Raji (cell line): ENCODE data around the gene PRKCZ.

Source experiments
- POLR2A ChIP-seq: IDR thresholded peaks from 2 replicates; pipeline ENCODE4 v1.6.1; 2011; ENCODE audit warnings: low read depth, low read length, control low read depth; ENCODE audit not compliant: insufficient read depth

The PRKCZ gene

GRCh38 chr1:2178875-2179274 lies 128.7 kb downstream of the PRKCZ start:
- no peak for TF ChIP-seq POLR2A

GRCh38 chr1:2179283-2180013 lies 129.2 kb downstream of the PRKCZ start:
- TF ChIP-seq POLR2A = no peak

GRCh38 chr1:2180297-2181245 lies 130.4 kb downstream of the PRKCZ start:
- no peak for TF ChIP-seq POLR2A

GRCh38 chr1:2181271-2181670 lies 131.1 kb downstream of the PRKCZ start:
- no peak for TF ChIP-seq POLR2A

- TF ChIP-seq POLR2A = no peak
Measured at GRCh38 chr1:2181752-2182151, 131.5 kb downstream of the PRKCZ start.

- TF ChIP-seq POLR2A = no peak
Measured at GRCh38 chr1:2182376-2182775, 132.2 kb downstream of the PRKCZ start.

GRCh38 chr1:2183937-2184334 lies 133.7 kb downstream of the PRKCZ start:
- TF ChIP-seq POLR2A = no peak

GRCh38 chr1:2184531-2184930 lies 134.3 kb downstream of the PRKCZ start:
- TF ChIP-seq POLR2A = no peak

GRCh38 chr1:2184934-2185333 lies 134.7 kb downstream of the PRKCZ start:
- no peak for TF ChIP-seq POLR2A

GRCh38 chr1:2185880-2186855 lies 136.0 kb downstream of the PRKCZ start:
- no peak for TF ChIP-seq POLR2A

- TF ChIP-seq POLR2A = no peak
Measured at GRCh38 chr1:2186901-2187300, 136.7 kb downstream of the PRKCZ start.

- no peak for TF ChIP-seq POLR2A
Measured at GRCh38 chr1:2187619-2188018, 137.4 kb downstream of the PRKCZ start.

- TF ChIP-seq POLR2A = no peak
Measured at GRCh38 chr1:2188336-2188735, 138.1 kb downstream of the PRKCZ start.

- TF ChIP-seq POLR2A = no peak
Measured at GRCh38 chr1:2189459-2190425, 139.5 kb downstream of the PRKCZ start.
